Neural cell (in vitro differentiated cells): ENCODE results near the gene INSM1.

Experiments
- EP300 ChIP-seq: fragments of 450-650 bp; conservative IDR thresholded peaks from 2 replicates; pipeline ENCODE4 v1.6.1; 2014; ENCODE audit warnings: antibody characterized with exemption, mild to moderate bottlenecking, moderate library complexity; ENCODE audit not compliant: poor library complexity, severe bottlenecking
- RAD21 ChIP-seq: fragments of 450-650 bp; conservative IDR thresholded peaks from 2 replicates; pipeline ENCODE4 v1.6.1; 2014; ENCODE audit warnings: antibody characterized with exemption, mild to moderate bottlenecking, moderate library complexity
- SMC3 ChIP-seq: fragments of 450-650 bp; conservative IDR thresholded peaks from 2 replicates; pipeline ENCODE4 v1.6.1; 2014; ENCODE audit warnings: antibody characterized with exemption, mild to moderate bottlenecking, moderate library complexity; ENCODE audit not compliant: poor library complexity
- TAF1 ChIP-seq: IDR thresholded peaks from 2 replicates; pipeline ENCODE4 v1.6.1; 2012; ENCODE audit warnings: low read depth
- TF ChIP-seq, protein P1 (sequence below): IDR thresholded peaks from 2 replicates; pipeline ENCODE4 v1.6.1; 2012; ENCODE audit warnings: borderline replicate concordance
- TF ChIP-seq, protein P2 (sequence below): fragments of 450-650 bp; IDR thresholded peaks from 2 replicates; pipeline ENCODE4 v1.5.1; 2014; ENCODE audit warnings: antibody characterized with exemption, mild to moderate bottlenecking, moderate library complexity; ENCODE audit not compliant: poor library complexity, severe bottlenecking

GRCh38 chr20:20399531-20400500, 31.9 kb downstream of the INSM1 start:
- TF ChIP-seq, protein P1, sequence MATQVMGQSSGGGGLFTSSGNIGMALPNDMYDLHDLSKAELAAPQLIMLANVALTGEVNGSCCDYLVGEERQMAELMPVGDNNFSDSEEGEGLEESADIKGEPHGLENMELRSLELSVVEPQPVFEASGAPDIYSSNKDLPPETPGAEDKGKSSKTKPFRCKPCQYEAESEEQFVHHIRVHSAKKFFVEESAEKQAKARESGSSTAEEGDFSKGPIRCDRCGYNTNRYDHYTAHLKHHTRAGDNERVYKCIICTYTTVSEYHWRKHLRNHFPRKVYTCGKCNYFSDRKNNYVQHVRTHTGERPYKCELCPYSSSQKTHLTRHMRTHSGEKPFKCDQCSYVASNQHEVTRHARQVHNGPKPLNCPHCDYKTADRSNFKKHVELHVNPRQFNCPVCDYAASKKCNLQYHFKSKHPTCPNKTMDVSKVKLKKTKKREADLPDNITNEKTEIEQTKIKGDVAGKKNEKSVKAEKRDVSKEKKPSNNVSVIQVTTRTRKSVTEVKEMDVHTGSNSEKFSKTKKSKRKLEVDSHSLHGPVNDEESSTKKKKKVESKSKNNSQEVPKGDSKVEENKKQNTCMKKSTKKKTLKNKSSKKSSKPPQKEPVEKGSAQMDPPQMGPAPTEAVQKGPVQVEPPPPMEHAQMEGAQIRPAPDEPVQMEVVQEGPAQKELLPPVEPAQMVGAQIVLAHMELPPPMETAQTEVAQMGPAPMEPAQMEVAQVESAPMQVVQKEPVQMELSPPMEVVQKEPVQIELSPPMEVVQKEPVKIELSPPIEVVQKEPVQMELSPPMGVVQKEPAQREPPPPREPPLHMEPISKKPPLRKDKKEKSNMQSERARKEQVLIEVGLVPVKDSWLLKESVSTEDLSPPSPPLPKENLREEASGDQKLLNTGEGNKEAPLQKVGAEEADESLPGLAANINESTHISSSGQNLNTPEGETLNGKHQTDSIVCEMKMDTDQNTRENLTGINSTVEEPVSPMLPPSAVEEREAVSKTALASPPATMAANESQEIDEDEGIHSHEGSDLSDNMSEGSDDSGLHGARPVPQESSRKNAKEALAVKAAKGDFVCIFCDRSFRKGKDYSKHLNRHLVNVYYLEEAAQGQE = no peak
- TF ChIP-seq, protein P2, sequence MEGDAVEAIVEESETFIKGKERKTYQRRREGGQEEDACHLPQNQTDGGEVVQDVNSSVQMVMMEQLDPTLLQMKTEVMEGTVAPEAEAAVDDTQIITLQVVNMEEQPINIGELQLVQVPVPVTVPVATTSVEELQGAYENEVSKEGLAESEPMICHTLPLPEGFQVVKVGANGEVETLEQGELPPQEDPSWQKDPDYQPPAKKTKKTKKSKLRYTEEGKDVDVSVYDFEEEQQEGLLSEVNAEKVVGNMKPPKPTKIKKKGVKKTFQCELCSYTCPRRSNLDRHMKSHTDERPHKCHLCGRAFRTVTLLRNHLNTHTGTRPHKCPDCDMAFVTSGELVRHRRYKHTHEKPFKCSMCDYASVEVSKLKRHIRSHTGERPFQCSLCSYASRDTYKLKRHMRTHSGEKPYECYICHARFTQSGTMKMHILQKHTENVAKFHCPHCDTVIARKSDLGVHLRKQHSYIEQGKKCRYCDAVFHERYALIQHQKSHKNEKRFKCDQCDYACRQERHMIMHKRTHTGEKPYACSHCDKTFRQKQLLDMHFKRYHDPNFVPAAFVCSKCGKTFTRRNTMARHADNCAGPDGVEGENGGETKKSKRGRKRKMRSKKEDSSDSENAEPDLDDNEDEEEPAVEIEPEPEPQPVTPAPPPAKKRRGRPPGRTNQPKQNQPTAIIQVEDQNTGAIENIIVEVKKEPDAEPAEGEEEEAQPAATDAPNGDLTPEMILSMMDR = no peak
- TF ChIP-seq TAF1 (no peak), SMC3 (no peak), EP300 (no peak), RAD21 (no peak)
